ENCODE results near the gene SLF1.
"Not testable (repeated sequence)": the region's sequence is repeated elsewhere in the genome, so short reads cannot be mapped to it uniquely, and the experiment has no call there.

Gene SLF1

GRCh38 chr5:94618493-94619328, at the start of gene SLF1, which contains the start of gene KIAA0825:
Gene SLF1, plus strand, starts transcription at chr5:94618669. Its CDS starts 10,142 bp downstream, at chr5:94628811.
Gene KIAA0825, minus strand, starts transcription at chr5:94618604. Its CDS starts 81,478 bp downstream, at chr5:94537126.
- DNase-seq: peak; percentile 93

- DNase-seq: no peak
These were observed 47.1 kb upstream of the SLF1 start for GRCh38 chr5:94571415-94571814.

GRCh38 chr5:94573349-94573748, 45.1 kb upstream of the SLF1 start:
- not testable (repeated sequence) for DNase-seq

GRCh38 chr5:94575196-94575595, 43.3 kb upstream of the SLF1 start:
- DNase-seq: no peak

DNA sequence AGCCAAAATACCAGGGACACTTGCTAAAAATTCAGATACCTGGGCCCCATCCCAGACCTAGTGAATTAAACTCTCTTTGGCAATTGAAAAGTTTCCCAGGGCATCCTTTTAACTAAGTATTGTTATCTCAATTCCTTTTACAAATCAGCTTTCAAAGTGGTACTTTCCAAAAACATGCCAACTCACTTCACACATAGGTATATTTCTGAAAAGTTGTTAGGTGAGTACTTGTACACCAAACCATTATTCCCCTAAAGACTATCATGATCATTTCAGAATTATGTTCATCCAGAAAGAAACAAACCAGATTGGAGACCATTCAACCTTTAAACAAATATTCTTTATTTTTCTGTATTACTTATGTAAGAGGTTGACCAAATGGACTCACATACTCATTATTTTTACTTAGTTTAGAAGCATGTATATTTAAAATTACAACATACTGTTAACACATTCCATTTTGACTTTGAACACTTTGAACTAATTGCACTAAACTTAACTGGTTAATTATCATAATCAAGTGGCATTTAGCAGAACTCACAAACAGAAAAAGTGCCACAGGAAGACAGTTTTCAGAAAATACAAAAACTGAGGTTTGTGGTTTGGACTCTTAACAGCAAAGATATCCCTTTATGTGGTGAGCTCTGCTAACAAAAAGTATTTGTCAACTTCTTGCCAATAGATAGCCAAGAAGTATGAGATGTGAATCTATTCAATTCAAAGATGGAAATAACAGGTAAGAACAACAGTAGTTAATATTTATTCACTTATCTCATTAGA, 40.8 kb upstream of the SLF1 start:
- DNase-seq: no peak

DNA sequence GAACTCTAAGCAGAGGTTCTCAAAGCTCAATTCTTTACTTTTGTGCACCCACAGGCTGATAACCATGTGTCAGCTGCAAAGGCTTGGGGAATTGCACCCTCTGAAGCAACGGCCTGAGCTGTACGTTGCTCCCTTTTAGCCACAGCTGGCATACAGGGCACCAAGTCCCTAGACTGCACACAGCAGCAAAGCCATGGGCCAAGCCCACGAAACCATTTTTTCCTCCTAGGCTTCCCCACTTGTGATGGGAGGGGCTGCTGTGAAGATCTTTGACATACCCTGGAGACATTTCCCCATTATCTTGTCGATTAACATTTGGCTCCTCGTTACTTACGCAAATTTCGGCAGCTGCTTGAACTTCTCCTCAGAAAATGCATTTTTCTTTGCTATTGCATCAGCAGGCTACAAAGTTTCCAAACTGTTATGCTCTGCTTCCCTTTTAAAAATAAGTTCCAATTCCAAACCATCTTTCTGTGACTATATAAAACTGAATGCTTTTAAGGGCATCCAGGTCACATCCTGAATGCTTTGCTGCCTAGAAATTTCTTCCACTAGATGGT, 23.1 kb upstream of the SLF1 start:
- DNase-seq: no peak

DNA sequence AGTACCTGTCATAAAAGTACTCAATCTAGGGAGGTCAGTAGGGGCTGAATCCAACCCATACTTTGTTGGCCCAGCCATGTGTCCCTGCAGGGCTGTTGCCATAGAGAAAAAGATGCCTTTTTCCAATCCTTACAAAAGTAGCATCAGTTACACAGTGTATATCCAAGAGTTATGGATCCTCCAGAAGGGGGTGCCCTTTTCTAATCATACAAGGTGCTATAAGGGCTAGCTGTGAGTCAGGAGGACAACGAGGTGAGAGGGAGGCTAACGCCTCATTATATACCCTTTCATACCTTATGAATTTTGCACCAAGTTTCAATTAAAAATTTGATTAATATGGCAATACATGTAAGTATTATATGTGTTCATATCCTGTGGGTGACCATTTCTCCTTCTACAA, 4.9 kb upstream of the SLF1 start:
- DNase-seq: no peak

- no peak for DNase-seq
These were observed 4.2 kb upstream of the SLF1 start for GRCh38 chr5:94614156-94614805.

DNA sequence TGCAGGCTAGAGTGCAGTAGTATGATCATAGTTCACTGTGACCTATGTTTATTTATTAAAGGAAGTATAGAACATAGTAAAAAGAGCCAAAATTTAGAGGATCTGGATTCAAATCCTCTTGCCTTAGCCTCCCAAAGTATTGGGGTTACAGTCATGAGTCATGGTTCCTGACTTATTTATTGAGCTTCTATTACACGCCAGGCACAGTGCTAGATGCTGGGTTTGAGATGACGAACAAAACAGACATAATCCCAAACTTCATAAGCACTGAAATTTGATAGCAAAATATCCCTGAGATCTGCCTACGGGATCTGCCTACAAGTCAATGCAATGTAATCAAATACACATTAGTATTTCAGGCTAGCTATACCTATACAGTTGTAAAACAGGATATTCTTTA, 2.6 kb upstream of the SLF1 start:
- no peak for DNase-seq

- peak; percentile 59 for DNase-seq
These were observed 408 bp upstream of the SLF1 start for GRCh38 chr5:94618029-94618492.

DNA sequence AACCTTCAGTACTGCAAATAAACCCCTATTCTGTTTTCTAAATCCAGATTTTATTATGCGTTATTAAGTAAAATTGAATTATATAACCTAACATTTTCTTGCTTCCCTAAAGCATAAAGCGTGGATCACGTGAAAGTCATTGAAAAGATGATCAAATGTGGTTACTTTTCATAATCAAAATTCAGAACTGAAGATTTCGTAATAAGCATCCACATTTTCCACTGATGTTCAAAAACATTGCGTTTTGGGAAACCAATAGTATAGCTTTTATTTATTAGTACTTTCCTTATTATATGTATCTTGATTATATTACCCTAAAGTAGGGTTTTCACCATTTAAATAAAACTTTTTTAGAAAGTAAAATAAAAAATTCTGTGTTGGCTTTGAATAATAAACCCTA, 1.8 kb downstream of the SLF1 start:
- DNase-seq: no peak

GRCh38 chr5:94621763-94622162, 3.3 kb downstream of the SLF1 start:
- DNase-seq: no peak

DNA sequence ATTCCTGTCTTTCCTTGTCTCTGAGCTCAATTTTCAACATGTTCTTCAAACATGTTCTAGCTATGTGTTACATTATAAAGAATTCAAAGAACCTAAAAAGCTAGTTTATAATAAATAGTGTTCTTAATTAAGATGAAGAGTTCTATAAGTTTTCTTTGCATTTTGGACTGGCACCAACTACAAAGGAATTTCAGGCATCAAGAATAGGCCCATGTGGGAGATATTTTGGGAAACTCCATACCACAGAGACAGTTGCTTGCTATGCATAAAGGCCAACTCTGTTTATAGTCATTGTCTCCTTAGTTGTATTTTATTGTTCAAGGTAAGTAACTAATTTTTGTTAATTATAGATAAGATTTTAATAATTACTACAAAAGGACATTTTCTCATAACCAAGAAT, 4.5 kb downstream of the SLF1 start:
- no peak for DNase-seq

- no peak for DNase-seq
These were observed 5.4 kb downstream of the SLF1 start for GRCh38 chr5:94623877-94624276.

- no peak for DNase-seq
These were observed 8.7 kb downstream of the SLF1 start for GRCh38 chr5:94627191-94627590.

DNA sequence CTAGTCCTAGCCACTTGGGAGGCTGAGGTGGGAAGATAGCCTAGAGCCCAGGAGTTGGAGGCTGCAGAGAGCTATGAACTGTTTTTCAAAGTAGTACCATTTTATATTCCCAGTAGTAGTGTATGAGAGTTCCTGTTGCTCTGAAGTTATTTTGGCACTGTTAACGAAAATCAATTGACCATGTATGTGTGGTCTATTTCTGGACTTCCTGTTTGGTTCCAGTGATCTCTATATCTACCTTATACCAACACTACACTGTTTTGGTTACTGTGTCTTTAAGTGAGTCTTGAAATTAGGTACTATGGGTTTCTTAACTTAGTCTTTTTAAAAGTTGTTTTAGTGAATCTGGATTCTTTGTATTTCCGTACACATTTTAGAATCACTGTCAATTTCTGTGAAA, 13.6 kb downstream of the SLF1 start:
- no peak for DNase-seq

GRCh38 chr5:94640176-94640575, 21.7 kb downstream of the SLF1 start:
- DNase-seq: no peak

DNA sequence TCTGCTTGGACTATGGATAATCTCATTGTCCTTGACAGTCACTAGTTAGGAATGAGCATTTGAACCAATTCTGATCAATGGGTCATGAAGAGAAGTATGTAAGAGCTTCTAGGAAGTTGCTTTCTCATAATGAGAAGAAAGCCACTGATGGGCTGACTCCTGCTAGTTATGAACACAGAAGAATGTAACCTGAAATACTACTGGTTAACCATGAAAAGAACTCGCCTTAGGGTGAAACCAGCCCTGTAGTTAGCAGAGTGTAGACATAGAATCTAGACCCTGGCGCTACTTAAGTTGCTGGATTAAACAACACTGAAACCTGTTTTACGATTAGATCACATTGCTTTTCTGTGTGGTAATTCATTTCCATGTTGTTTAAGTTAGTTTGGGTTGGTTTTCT, 26.6 kb downstream of the SLF1 start:
- no peak for DNase-seq

DNA sequence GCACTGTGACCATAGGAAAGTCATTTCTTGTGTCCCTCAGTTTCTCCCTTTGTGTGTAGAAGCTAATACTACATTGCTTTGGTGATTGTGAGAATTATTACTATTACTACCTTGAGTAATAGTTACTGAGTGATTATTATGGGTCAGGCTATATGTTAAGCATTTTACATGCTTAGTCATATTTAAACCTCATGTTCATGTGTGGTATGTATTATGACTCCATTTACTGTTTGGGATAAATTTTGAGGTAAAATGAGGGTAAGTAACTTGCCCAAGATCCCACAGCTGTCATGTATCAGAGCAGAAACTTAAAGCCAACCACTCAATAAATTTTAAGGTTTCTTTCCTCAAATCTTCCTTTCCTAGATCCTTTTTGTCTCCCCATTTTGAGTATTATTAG, 28.3 kb downstream of the SLF1 start:
- no peak for DNase-seq

DNA sequence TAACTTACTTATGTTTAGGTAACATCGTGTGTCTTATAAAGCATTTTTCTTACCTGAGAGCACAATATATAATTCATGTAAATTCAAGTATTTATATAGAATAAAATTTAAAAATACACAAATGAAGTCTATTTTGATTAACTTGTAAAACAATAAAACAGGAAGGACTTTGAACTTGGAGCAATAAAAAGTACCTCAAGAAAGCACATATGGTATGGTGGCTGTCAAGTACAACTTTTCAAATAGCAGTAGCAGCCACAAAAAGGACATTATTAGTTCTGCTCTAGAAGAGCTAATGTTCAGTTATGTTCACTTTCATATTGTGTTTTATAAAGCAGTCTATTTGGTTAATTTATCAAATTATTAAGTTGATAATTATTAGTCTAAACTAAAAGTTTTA, 31.4 kb downstream of the SLF1 start:
- no peak for DNase-seq

- DNase-seq: no peak
These were observed 39.8 kb downstream of the SLF1 start for GRCh38 chr5:94658272-94658671.

DNA sequence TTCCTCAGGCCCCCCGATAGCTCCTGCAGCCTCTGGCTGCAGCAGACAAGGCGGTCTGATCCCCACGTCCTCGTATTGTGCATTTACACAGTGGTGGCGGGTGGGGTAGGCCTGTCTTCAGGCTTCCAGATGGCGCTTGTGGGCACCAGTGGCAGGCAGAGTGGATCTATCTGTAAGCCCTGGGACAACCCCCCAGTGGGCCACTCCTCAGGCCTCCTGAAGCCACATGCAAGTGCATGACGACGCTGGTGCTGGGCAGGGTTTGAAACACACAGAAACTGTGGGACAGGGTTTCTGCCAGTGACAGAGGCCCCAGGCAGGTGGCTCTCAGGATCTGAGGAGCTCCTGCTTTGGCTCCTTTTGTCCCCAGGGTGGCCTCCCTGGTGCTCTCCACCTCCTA, 42.0 kb downstream of the SLF1 start:
- DNase-seq: no peak

DNA sequence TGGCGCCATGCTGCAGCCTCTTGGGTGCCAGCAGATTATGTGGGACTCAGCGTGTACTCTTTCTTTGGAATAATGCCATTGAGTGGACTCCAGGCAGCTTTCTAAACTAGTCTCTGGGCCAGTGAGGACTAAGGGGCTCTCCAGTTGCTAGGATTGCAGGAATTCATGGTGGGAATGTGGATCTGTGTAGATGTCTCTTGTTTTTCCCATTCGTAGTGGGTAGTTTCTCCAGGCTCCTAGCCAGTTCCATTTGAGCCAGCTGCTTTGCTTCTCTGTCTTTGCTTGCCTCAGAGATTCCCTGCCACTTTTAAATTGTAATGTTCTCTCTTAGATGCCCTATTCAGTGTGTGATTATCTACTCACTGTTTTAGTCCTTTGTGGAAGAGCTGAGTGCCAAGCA, 42.6 kb downstream of the SLF1 start:
- no peak for DNase-seq
